NB4 (cell line): ENCODE measurements around the gene GOLGA7B.

Experiments used
- CTCF ChIP-seq: IDR thresholded peaks from one replicate; pipeline ENCODE4 v1.5.1; 2012; ENCODE audit warnings: low read depth, low read length
- POLR2A ChIP-seq: IDR thresholded peaks from 2 replicates; pipeline ENCODE4 v1.6.1; 2011; ENCODE audit warnings: mild to moderate bottlenecking; ENCODE audit not compliant: insufficient read length; ENCODE audit errors: extremely low read depth

GRCh38 chr10:97883092-97883485 is 33.4 kb downstream of the GOLGA7B start:
- no peak for TF ChIP-seq CTCF
- TF ChIP-seq POLR2A, result no peak
